SIG-M5 treated with dmso at 0.1 percent for 504 hours (cell line): Measurements from ENCODE around the gene TMEM60.
"Not testable (repeated sequence)": the region's sequence is repeated elsewhere in the genome, so short reads cannot be mapped to it uniquely, and the experiment has no call there.

ENCODE experiments used
- DNase-seq: peaks from one replicate; lab custom pipeline; 2025; ENCODE audit not compliant: unreplicated experiment; lab: John Stamatoyannopoulos, UW

TMEM60 gene

GRCh38 chr7:77798394-77799077 is at the start of gene TMEM60, which contains the start of gene PHTF2:
Gene TMEM60, minus strand, starts transcription at chr7:77798434. Its CDS starts 4,061 bp downstream, at chr7:77794373.
Gene PHTF2, plus strand, starts transcription at chr7:77798773.
- DNase-seq: peak; percentile 100

DNA sequence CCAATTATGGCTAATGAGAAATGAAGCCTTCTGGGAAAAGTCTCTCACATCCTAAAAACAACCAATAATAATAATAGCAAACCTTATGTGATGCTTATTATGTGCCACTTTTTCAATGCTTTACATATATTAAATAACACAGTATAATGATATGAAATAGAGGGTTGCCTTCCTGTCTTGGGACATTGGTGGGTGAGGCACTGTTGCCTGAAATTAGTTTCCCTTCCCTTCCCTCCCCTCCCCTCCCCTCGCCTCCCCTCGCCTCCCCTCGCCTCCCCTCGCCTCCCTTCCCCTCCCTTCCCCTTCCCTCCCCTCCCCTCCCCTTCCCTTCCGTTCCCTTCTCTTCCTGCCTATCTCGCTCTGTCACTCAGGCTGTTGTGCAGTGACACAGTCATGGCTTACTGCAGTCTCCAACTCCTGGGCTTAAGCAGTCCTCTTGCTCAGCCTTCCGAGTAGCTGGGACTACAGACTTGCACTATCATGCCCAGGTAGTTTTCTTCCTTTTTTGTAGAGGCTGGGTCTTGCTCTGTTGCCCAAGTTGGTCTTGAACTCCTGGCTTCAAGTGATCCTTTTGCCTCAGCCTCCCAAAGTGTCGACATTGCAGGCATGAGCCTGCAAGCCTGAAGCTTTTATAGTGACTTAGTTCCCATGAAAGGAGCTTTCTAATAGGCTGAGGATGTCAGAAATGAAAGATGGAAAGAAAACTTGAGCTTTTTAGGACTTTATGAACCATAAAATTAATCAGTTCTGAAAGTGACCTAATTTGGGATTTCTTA is 48.3 kb upstream of the TMEM60 start:
- DNase-seq: no peak

DNA sequence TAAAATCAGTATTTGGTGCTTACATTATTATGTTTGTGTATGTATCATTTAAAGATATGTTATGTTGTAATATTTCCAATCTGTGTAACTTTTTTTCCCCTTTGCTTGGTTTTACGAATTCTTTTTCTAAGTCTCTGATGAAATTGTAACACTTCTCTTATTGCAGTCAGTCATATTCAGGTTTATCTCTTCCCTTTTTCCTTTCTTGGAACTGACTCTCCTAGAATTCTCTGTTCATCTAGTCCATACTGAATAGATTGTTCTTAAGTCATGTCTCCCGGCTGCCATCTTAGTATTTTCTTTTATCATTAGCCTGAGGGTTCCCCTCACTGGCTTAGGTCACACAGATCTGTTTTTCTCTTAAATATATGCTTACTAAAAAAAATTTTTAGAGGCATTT is 45.0 kb upstream of the TMEM60 start:
- no peak for DNase-seq

DNA sequence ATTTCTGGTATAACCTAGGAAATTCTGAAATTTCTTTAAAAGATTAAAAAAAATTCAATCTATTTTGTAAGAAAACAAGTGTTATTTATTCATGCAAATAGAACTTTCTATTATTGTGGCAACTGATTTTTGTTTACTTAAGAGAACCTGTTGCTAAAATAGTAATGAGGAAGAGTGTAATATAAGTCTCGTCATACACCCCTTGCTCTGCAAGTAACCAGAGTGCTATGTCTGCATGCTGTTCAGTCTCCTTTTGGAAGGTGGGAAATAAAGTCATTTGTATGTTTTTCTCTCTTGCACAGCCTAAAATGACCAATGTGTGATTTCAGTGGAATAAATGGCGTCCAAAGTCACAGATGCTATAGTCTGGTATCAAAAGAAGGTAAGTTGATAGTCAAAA is 41.7 kb upstream of the TMEM60 start:
- no peak for DNase-seq

- DNase-seq: no peak
These were observed 40.8 kb upstream of the TMEM60 start for GRCh38 chr7:77838929-77839491.

- no peak for DNase-seq
These were observed 39.7 kb upstream of the TMEM60 start for GRCh38 chr7:77837966-77838365.

- DNase-seq: no peak
These were observed 39.0 kb upstream of the TMEM60 start for GRCh38 chr7:77837275-77837674.

DNA sequence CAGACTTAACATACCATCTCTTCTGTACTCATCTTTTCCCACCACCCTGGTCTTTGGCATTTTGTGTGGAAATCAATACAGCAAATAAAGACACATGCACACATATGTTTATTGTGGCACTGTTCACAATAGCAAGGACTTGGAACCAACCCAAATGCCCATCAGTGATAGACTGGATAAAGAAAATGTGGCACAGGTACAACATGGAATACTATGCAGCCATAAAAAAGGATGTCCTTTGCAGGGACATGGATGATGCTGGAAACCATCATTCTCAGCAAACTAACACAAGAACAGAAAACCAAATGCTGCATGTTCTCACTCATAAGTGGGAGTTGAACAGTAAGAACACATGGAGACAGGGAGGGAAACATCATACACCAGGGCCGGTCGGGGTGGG is 38.2 kb upstream of the TMEM60 start:
- not testable (repeated sequence) for DNase-seq

DNA sequence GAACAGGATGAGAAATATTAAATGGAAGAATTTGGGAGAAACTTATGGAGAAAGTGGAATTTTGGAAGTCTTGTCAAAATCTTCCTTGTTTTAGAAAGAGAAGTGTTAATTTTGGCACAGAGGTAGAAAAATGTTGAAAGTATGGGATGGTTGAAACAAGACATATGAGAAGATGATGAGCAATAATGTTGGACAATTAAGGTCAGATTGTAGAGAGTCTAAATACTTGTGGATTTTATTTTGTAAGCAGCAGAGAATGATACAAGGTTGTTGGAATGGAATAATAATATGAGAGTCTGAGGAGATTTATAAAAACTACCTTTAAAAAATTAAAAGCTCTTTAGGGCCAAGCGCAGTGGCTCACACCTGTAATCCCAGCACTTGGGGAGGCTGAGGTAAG is 34.9 kb upstream of the TMEM60 start:
- DNase-seq: no peak

DNA sequence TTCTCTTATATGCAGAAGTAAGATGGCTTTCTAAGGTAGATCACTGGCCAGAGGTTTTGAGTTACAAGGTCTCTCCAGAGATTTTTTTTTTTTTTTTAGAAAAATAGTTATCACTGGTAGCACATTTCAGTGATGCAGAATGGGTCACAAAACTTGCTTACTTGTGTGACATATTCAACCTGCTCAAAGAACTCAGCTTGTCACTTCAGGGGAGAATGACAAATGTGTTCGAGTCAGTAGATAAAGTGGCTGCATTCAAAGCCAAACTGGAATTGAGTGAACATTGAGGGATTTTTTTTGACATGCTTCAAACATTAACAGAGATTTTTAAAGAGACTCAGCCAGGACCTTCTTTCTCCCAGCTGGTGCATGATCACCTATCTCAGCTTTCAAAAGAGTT is 33.7 kb upstream of the TMEM60 start:
- DNase-seq: no peak

GRCh38 chr7:77831481-77831880 is 33.2 kb upstream of the TMEM60 start:
- no peak for DNase-seq

DNA sequence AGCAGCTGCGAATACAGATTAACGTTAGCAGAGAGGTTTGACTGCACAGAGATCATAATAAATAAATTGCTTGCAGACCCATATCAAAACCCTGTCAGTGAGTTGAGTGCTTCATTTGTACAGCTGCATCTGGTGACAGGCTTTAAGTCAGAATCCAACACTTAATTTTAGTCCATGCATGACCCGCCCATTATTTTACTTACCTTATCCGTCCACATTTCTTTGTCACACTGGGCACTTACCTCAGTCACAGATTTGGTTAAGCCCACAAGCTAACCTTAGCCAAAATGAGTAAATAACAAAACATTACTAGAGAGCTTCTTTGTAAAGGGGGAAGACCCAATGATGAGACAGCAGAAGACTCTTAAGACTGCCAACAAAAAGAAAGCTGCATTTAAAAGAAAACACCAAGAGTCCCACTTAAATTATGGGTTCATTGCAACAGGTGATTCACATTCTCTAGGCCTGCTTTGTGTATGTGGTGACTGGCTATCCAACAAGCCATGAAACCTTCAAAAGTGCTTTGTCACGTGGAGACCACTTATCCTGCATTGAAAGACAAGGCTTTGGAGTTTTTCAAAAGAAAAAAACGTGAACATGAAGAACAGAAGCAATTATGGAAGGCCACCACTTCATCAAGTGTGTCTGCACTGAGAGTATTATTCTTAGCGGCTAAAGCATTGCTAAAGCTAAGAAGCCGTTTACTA is 32.6 kb upstream of the TMEM60 start:
- DNase-seq: no peak

DNA sequence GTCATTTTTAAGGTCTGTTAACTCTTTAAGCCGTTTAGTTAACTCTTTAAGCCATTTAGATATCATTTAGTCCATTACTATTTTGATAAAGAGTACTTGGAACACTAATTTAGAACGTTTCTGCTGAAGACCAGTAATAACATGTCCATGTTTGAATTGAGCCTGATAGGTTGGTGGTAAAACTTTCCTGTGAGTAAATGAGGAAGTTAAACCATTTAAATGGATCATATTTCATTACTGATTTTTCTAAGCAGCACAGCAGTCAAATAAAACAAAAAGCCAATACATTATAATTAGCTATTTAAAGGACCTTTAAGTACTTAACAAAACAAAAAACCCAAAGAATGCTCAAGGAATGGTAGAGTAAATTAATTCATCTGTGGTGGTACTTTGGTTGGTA is 29.8 kb upstream of the TMEM60 start:
- no peak for DNase-seq

DNA sequence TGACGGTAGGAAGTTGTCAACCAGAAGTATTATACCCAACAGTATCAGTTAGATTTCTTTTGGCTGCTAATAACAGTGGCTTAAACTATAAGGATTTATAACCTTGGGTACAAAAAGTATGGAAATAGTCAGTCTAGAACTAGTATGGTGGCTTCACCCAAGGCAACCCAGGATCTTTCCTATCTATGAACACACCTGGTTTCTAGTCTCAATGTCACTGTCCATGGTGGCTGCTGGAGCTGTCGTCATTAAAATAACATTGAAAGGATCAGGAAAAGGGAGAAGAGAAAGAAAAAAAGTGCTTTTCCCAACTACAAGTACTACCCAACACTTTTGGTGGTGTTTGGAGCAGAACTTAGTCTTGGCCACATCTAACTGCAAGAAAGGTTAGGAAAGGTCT is 28.1 kb upstream of the TMEM60 start:
- no peak for DNase-seq

- DNase-seq: peak; percentile 33
These were observed 26.9 kb upstream of the TMEM60 start for GRCh38 chr7:77825131-77825530.

DNA sequence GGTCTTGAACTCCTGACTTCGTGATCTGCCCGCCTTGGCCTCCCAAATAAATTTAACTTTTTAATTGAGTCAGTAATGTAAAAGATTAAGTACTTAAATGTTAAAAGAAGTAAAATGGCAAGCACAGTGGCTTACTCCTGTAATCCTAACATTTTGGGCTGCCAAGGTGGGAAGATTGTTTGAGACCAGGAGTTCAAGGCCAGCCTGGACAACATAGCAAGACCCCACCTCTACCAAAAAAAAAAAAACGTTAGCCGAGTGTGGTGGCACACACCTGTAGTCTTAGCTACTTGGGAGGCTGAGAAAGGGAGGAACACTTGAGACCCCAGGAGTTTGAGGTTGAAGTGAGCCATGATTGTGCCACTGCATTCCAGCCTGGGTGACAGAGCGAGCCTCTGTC is 26.4 kb upstream of the TMEM60 start:
- DNase-seq: no peak

DNA sequence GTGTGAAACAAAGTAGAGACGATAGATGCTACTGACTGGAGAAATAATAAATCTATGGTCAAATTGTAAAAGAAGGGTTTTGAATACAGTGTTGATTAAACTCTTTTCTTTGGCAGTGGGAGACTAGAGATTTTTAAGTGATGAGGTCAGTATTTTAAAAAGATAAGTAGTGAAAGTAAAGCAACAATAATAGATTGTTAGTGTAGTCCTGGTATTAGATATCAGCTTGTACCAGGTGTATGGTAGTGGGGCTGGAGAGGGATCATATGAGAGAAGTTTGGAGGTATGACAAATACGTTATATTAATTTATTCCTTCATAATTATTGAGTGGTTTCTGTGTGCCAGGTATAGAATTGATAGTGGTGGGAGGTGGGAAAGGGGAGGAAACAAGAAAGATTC is 25.6 kb upstream of the TMEM60 start:
- no peak for DNase-seq

DNA sequence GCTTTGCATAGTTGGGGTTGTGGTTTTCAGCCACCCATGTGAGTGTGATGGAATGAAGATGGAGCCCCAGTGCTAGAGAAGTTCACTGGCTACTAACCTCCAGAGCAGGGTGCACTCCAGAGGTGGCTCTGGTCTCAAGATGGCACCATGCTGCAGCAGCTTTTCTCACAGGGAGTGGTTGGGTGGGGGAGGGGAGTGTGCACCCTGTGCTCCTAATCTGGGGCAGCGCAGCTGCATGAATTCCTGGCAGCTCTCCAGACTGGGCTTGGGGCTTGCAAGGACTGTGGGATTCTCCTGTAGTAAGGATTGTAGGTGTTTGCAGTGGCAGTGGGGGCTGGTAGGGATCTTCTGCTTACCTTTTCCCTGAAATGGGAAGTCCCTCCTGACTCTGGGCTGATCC is 24.0 kb upstream of the TMEM60 start:
- DNase-seq: no peak

- DNase-seq: no peak
These were observed 22.7 kb upstream of the TMEM60 start for GRCh38 chr7:77820967-77821366.

- peak; percentile 69 for DNase-seq
These were observed 20.8 kb upstream of the TMEM60 start for GRCh38 chr7:77819021-77819420.

- no peak for DNase-seq
These were observed 14.9 kb upstream of the TMEM60 start for GRCh38 chr7:77813180-77813579.

DNA sequence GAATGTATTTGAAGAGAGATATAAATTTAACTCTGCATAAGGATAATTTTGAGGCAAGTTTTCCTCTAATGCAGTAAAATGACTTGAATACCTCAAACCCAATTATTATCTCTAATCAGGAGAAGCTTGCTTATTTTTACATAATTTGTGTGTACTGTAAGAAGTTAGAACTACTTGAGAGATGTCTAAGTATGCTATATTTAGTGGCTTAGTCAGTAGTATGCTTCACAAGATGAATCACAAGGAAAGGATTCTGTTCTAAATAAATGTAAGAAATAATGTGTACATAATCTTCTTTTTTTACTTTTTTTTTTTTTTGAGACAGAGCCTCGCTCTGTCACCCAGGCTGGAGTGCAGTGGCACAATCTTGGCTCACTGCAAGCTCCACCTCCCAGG is 14.1 kb upstream of the TMEM60 start:
- DNase-seq: no peak
